ENCODE measurements around the gene SKIC8.

DNA sequence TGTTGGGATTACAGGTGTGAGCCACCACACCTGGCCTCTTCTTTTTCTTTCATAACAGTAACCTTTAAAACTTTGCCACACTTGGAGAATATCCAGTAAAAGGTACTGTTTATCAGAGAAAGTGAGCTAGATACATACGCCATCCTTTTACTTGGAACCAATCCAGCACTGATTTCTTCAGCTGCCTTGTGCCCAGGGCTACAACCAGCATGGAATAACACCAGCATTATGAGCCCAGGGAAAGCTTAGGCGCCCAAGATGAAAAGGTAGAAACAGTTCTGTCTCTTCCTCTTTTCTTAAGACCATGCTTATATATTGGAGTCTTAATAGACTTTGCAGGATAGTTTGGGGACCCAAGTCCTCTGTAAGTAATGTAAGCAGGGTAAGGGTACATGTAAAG is 8.4 kb downstream of the SKIC8 start:
- no peak for TF ChIP-seq POLR2A (IDR thresholded peaks at IDR 0.05)
- TF ChIP-seq, protein P1, sequence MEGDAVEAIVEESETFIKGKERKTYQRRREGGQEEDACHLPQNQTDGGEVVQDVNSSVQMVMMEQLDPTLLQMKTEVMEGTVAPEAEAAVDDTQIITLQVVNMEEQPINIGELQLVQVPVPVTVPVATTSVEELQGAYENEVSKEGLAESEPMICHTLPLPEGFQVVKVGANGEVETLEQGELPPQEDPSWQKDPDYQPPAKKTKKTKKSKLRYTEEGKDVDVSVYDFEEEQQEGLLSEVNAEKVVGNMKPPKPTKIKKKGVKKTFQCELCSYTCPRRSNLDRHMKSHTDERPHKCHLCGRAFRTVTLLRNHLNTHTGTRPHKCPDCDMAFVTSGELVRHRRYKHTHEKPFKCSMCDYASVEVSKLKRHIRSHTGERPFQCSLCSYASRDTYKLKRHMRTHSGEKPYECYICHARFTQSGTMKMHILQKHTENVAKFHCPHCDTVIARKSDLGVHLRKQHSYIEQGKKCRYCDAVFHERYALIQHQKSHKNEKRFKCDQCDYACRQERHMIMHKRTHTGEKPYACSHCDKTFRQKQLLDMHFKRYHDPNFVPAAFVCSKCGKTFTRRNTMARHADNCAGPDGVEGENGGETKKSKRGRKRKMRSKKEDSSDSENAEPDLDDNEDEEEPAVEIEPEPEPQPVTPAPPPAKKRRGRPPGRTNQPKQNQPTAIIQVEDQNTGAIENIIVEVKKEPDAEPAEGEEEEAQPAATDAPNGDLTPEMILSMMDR (IDR thresholded peaks at IDR 0.05): no peak
